Ascending aorta (tissue), 2 donors: ENCODE results near the gene SLC22A6. TPM values are rescaled to one million over a fixed set of nuclear protein-coding genes. Genes with fewer than 3 reads are reported as not detected.

ENCODE experiments used
- DNase-seq, 2 donors: peaks; one replicate each; pipeline ENCODE4 v3.0.0-alpha.2; 2019; ENCODE audit warnings: low spot score in 2 of 2
- H3K27ac ChIP-seq, 2 donors: fragments of 200-600 bp; sonication (generic); one replicate each; pipeline ENCODE4 v1.5.1; 2016 to 2017; ENCODE audit warnings: mild to moderate bottlenecking in 1 of 2
- H3K27me3 ChIP-seq: fragments of 200-600 bp; sonication (generic); one replicate; pipeline ENCODE4 v1.5.1; 2017
- H3K36me3 ChIP-seq, 2 donors: fragments of 200-600 bp; sonication (generic); one replicate each; pipeline ENCODE4 v1.5.1; 2016
- H3K4me1 ChIP-seq, 2 donors: fragments of 200-600 bp; sonication (generic); one replicate each; pipeline ENCODE4 v1.5.1; 2016 to 2017; ENCODE audit warnings: mild to moderate bottlenecking in 1 of 2
- H3K4me3 ChIP-seq, 2 donors: fragments of 200-600 bp; sonication (generic); one replicate each; pipeline ENCODE4 v1.5.1; 2016 to 2017; ENCODE audit warnings: mild to moderate bottlenecking in 1 of 2
- H3K9me3 ChIP-seq, 2 donors: fragments of 200-600 bp; sonication (generic); one replicate each; pipeline ENCODE4 v1.5.1; 2016
- intact Hi-C: fragments of 100-400 bp; cut with DNase I; formaldehyde crosslinking; loops from one replicate; pipeline ENCODE4 v1.15.1; 2023
- total RNA-seq: library from RNA; depleted of rRNA; stranded (reverse); fragments of >200 nt; gene quantifications from one replicate; pipeline ENCODE4 v1.1.0, GENCODE V29; 2016
- TF ChIP-seq, protein P1 (sequence below), 3 experiments: fragments of 200-600 bp in 2 of 3; fragments of 450-650 bp in 1 of 3; sonication (generic) in 2 of 3; IDR thresholded peaks; one replicate each; pipeline ENCODE4 v1.5.1; 2016 to 2019; ENCODE audit warnings: antibody characterized with exemption in 3 of 3, mild to moderate bottlenecking in 1 of 3, moderate library complexity in 1 of 3

Gene SLC22A6
- total RNA-seq, 1 donor from 2014 or later: not detected

DNA sequence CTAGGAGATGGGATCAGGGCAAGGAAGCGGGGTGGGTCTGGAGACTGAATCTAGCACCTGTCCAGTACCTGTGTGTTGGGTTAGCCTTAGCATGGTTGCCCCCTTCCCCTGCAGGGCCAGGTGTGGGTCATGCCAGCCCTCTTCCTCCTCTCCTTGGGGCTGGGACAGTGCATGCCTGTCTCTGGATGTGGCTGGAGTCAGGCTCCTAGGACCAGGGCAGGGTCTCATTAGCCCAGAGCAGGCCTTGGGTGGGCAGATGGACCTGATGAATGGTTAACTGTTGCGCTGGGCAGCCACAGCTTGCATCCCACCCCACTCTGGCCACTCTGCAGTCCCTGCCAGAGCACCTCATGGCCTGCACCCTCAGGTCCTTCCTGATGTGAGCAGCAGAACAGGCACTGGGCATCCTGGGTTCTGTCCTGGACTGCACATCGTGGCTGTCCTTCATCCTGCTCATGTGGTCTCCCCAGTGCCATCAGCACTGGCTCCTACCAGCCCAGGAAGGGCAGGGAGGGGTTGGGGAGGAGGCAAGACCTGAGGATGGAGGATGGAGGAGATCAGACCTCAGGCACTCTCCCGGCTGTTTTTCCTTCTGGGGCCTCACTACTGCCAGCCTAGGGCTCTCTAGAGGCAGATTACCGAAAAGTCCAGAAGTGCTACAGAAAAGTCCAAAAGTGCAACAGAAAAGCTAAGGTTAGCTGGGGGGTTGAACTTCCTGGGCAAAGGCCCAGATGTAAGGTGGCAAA lies 50.8 kb downstream of the SLC22A6 start:
- DNase-seq: no peak
- TF ChIP-seq, protein P1, sequence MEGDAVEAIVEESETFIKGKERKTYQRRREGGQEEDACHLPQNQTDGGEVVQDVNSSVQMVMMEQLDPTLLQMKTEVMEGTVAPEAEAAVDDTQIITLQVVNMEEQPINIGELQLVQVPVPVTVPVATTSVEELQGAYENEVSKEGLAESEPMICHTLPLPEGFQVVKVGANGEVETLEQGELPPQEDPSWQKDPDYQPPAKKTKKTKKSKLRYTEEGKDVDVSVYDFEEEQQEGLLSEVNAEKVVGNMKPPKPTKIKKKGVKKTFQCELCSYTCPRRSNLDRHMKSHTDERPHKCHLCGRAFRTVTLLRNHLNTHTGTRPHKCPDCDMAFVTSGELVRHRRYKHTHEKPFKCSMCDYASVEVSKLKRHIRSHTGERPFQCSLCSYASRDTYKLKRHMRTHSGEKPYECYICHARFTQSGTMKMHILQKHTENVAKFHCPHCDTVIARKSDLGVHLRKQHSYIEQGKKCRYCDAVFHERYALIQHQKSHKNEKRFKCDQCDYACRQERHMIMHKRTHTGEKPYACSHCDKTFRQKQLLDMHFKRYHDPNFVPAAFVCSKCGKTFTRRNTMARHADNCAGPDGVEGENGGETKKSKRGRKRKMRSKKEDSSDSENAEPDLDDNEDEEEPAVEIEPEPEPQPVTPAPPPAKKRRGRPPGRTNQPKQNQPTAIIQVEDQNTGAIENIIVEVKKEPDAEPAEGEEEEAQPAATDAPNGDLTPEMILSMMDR (IDR thresholded peaks at IDR 0.05): no peak
- H3K36me3 ChIP-seq: no peaks in the 10 kb centered on the region

DNA sequence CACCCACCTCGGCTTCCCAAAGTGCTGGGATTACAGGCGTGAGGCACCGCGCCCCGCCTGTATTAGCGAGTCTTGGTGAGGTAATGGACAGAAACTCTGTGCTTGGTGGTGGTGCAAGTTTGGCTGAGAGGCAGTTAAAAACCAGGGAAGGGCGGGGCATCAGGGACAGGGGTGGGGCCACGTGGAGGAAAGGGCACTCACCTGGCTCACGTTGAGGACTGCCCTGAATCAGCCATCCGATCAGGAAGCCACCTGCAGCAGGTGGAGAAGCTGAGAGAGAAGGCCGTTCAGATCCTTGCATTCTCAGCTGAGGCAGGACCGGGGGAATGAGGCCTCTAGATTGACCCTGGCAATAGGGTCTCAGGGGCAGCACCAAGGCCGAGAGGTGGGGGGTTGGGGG lies 51.5 kb downstream of the SLC22A6 start:
- no peak overlapping the region for H3K4me3 ChIP-seq
- no peak overlapping the region for H3K27ac ChIP-seq
- no peaks in the 10 kb centered on the region for H3K9me3 ChIP-seq
- no peaks in the 10 kb centered on the region for H3K4me1 ChIP-seq
- no peak for DNase-seq
- intact Hi-C loops: no loop called here
- TF ChIP-seq, protein P1 (IDR thresholded peaks at IDR 0.05): no peak
- H3K27me3 ChIP-seq: no peaks in the 10 kb centered on the region
- no peaks in the 10 kb centered on the region for H3K36me3 ChIP-seq

More for the DNA sequence above, 50.8 kb downstream of the SLC22A6 start:
- Histone ChIP-seq H3K4me3 (no peak overlapping the region), H3K9me3 (no peaks in the 10 kb centered on the region), H3K27ac (no peak overlapping the region), H3K27me3 (no peaks in the 10 kb centered on the region), H3K4me1 (no peaks in the 10 kb centered on the region)
- intact Hi-C loops: no loop called here

DNA sequence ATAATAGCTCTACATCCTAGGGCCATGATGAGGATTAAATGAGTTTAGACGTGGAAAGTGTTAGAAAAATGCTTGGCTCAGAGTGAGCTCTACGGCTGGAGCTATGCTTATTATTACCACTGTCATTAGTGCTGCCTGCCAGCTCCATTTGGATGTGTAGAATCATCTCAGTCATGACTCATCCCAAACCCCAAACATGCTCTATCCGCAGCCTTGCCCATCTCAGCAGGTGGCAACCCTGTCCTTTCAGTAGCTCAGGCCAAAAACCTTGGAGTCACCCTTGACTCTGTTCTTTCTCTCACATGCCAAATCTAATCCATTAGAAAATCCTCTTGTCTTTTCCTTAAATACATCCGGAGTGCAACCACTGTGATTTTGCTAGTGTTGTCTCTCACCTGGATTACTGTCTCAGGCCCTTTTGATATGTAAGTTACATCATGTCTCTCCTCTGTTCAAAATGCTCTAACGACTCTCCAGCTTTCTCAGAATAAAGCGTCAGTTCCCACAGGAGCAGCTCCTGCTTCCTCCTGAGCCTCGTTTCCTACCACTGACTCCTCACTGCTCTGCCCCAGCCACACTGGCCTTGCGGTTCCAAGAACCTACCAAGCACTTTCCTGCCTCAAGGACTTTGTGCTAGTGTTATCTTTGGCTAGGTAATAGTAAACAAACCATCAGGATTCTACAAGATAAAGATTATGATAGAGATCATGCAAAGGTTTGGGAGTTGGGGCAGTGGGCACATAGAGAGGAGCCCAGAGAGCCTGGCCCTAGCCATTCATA lies 53.1 kb downstream of the SLC22A6 start:
- TF ChIP-seq, protein P1 (IDR thresholded peaks at IDR 0.05): no peak
- H3K9me3 ChIP-seq: no peaks in the 10 kb centered on the region
- H3K27ac ChIP-seq: no peak overlapping the region

DNA sequence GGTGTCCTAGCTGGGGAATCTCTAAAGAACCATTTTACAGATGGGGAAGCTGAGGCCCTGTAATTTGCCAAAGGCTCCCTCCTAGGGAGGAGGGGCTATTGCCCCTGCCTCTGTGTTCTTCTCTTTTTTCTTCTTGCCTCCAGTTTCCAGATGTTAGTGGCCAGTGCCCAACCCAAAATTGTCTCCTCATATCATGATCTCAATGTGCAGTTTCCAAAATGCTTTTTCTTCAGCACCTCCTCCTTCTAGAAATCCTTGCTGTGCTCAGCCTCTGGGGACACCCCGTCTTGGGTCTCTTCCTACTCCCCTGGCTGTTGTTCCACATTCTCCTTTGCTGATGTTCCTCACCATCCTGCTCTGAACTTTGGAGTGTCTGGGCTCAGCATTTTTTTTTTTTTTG lies 54.1 kb downstream of the SLC22A6 start:
- H3K27ac ChIP-seq: no peak overlapping the region
- no peak for DNase-seq
- H3K36me3 ChIP-seq: no peaks in the 10 kb centered on the region
- H3K4me1 ChIP-seq: peaks cover 0 to 4% of the 10 kb centered on the region in 2 donors
- H3K4me3 ChIP-seq: no peak overlapping the region
- H3K9me3 ChIP-seq: no peaks in the 10 kb centered on the region
- H3K27me3 ChIP-seq: peaks cover 10% of the 10 kb centered on the region
- TF ChIP-seq, protein P1 (IDR thresholded peaks at IDR 0.05): no peak
- intact Hi-C loops: no loop called here

More for the DNA sequence above, 53.1 kb downstream of the SLC22A6 start:
- intact Hi-C loops: no loop called here
- H3K4me3 ChIP-seq: no peak overlapping the region
- no peaks in the 10 kb centered on the region for H3K36me3 ChIP-seq
- peaks cover 3% of the 10 kb centered on the region for H3K27me3 ChIP-seq
- H3K4me1 ChIP-seq: no peaks in the 10 kb centered on the region
- DNase-seq: no peak

DNA sequence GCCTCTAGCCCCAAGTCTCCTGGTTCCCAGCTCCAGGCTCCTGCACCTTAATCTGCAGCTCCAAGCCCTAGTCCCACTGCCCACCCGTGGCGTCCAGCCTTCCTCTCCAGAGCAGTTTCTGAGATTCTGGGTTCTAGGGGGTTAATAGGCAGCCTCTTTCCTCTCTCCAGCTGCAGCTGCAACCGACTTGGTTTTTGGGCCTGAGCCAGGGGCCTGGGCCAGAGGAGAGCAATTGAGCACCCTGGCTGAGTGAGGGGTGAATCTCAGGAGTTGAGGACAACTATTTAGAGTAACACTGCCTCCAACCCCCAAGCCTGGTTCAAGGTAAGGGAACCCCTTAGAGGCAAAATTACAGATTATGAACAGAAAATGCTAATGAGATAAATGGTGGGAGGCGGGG lies 54.6 kb downstream of the SLC22A6 start:
- H3K9me3 ChIP-seq: no peaks in the 10 kb centered on the region
- no peaks in the 10 kb centered on the region for H3K36me3 ChIP-seq
- intact Hi-C loops: no loop called here
- DNase-seq: no peak
- TF ChIP-seq, protein P1 (IDR thresholded peaks at IDR 0.05): no peak
- peaks cover 15% of the 10 kb centered on the region for H3K27me3 ChIP-seq
- H3K4me3 ChIP-seq: no peak overlapping the region
- peaks cover 0 to 4% of the 10 kb centered on the region in 2 donors for H3K4me1 ChIP-seq
- H3K27ac ChIP-seq: no peak overlapping the region
